DMS53 treated with DMSO at 0.1 percent for 48 hours (cell line): ENCODE results near the gene CRP.
"Not testable (repeated sequence)": the region's sequence is repeated elsewhere in the genome, so short reads cannot be mapped to it uniquely, and the experiment has no call there.

ENCODE experiments used
- DNase-seq: peaks from one replicate; lab custom pipeline; 2025; ENCODE audit not compliant: unreplicated experiment; lab: John Stamatoyannopoulos, UW

CRP gene

DNA sequence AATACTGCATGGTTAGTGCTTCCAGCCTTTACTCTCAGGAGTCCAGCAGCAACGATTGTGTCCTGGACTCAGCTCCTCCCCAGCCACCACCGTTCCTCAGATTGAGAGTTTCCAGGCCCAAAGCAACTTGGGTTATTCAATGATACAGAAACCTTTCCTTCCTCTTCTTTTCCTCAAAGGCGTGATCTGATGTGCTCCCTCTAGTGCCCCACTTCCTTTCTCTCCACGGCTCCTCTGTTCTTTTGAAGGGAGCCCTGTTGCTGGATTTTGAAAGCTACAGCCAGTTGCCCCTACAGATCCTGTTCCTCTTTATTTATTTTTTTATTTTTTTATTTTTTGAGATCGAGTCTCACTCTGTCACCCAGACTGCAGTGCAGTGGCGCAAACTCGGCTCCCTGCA lies 14.1 kb downstream of the CRP start:
- no peak for DNase-seq

DNA sequence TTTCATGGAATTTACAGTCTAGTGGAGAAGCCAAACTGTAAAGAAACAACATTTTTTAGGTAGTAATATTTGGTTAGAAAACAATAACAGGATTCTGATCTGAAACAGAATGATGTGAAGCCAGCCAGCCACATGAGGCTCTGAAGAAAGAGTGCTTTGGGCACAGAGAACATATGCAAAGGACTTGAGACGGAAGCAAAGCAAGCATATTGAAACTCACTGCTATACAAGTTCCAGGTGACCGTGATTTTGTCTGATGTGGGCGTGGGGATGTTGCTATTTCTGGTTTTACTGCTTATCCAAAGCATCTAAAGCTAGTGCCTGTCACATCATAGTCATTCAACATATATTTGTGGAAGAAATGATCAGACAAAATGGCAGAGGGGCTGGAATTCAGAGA lies 14.7 kb downstream of the CRP start:
- DNase-seq: no peak

- no peak for DNase-seq
Measured at GRCh38 chr1:159699246-159699645, 15.1 kb downstream of the CRP start.

DNA sequence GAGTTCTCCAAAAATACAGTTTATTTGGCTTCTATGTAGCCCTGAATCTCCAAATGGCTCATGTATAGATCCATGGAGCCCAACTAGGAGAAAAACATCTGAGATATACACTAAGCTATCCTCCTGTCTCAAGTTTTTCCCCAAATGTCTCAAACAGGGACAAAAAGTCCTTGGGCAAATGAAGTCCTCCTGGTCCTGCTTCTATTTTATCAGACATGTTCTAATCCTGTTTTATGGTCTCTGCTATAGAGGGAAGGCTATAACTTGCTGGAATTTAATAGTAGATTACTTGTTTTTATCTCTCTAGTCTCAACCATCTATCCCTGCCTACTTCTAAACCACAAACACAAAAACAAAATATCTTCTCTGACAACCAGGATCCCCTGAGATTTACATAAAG lies 26.9 kb downstream of the CRP start:
- no peak for DNase-seq

DNA sequence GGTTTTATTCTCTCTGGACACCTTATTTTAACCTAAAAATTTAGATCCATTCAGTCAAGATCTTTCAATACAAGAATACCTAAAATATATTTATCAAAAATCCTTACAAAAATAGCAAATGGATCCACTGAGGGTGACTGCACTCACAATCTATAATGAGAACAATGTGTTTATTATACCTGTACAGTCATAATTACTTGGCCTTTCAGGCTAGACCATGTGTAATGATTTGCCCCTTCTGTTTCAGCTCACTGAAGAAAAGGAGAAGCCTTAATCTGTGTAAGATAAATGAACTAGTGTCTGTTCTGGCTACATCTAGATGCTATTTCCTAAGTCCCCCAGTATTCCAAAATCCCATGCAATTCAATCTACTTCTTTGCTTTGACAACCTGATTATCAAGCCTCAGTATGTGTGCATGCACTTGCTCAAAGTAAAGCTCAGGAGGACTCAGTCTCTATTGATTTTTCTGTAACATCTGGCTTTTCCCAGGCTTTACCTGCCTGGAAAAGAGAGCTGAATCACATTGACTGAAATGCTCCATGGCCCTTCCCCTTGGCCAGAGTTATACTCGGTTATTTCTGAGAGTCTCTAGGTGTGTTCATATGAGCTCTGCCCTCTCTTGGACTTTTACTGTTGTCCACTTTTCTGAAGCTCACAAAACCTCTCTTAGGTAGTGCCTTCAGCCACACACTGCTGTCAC lies 27.6 kb downstream of the CRP start:
- peak; percentile 26 for DNase-seq

DNA sequence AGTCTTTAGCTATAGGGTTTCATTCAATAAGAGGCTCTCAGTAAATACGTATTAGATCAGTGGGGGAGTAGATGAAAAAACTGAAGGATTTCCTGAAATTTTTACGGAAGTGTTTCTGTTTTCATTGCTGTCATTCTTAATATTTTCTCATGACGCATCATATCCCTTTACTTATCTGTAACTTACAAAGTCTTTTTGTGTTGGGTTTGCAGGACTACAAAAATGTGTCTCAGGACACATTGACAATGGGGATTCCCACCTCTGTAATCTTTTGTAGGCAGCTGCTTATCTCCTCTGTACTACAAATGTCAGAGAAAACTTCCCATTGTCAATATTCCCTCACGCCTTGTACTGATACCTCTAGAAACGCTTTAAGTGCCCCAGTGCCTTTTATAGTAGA lies 35.5 kb downstream of the CRP start:
- no peak for DNase-seq

GRCh38 chr1:159675046-159675445 lies 39.3 kb downstream of the CRP start:
- no peak for DNase-seq

- not testable (repeated sequence) for DNase-seq
Measured at GRCh38 chr1:159672390-159672789, 42.0 kb downstream of the CRP start.

DNA sequence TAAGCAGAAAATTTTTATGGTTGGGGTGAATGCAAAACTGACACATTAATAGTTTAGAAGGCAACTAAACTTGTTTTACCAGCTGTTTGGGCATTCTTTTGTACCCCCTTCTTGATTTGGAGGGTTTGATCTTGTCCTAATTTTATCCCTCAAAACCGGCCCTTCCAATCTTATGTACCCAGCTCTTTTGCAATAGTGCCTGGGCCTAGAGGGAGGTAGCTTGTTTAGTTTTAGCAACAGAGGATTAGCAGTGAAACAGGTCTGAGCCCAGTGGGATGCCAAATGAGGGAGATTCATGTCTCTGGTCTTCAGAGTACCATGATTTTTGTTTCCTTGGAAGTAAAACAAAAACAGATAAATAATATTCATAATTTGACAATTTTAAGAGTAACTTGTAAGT lies 45.1 kb downstream of the CRP start:
- DNase-seq: no peak

GRCh38 chr1:159668739-159669138 lies 45.6 kb downstream of the CRP start:
- no peak for DNase-seq

- DNase-seq: no peak
Measured at GRCh38 chr1:159664247-159664646, 50.1 kb downstream of the CRP start.

DNA sequence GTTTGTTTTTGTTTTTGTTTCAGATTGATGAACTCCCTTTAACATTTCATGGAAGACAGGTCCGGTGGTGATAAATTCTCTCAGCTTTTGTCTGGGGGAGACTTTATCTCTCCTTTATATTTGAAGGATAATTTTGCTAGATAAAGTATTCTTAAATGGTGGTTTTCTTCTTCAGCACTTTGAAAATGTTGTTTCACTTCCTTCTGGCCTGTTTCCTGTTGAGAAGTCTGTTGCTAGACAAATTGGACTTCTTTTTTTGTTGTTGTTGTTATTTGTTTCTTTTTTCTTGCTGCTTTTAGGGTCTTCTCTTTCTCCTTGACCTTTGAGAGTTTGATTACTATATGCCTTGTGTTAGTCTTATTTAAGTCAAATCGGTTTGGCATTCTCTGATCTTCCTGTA lies 50.8 kb downstream of the CRP start:
- DNase-seq: no peak
